Stimulated activated CD8-positive, alpha-beta memory T cell treated with anti-CD3 and anti-CD28 coated beads, Interleukin-4, amount 100 ng/mL, for 24 hours (primary cell): ENCODE measurements around the gene C2orf72.
"Not testable (repeated sequence)": the region's sequence is repeated elsewhere in the genome, so short reads cannot be mapped to it uniquely, and the experiment has no call there.

ENCODE experiments used
- DNase-seq: peaks from one replicate; pipeline ENCODE4 v3.0.0-alpha.2; 2020; ENCODE audit warnings: low read depth

The C2orf72 gene

GRCh38 chr2:231015478-231015877, 21.8 kb upstream of the C2orf72 start:
- DNase-seq, result no peak

GRCh38 chr2:231015926-231016325, 21.4 kb upstream of the C2orf72 start:
- DNase-seq, result no peak

- no peak for DNase-seq
These were observed 20.6 kb upstream of the C2orf72 start for GRCh38 chr2:231016566-231017230.

DNA sequence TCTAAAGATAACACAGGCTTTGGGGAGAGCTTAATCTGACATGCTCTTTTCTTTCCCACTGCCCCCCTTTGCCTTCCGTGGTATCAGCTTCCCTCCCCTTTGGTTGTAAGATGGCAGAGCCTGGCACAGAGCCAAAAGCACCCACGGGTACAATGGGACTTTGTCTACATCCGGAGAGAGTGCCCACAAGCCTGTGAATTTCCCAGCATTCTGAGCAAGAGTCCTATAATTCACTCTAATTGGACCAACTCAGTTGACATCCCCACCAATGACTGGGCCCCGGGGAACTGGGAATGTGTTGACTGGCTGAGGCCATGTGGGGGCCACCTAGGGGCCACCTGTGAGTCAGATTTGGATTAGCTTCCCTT, 20.1 kb upstream of the C2orf72 start:
- DNase-seq, result no peak

GRCh38 chr2:231018184-231018583, 19.1 kb upstream of the C2orf72 start:
- no peak for DNase-seq

- not testable (repeated sequence) for DNase-seq
These were observed 12.3 kb upstream of the C2orf72 start for GRCh38 chr2:231025059-231025458.

- DNase-seq, result no peak
These were observed 8.4 kb upstream of the C2orf72 start for GRCh38 chr2:231028889-231029288.

- no peak for DNase-seq
These were observed 7.8 kb upstream of the C2orf72 start for GRCh38 chr2:231029563-231029962.

- DNase-seq, result no peak
These were observed 6.6 kb upstream of the C2orf72 start for GRCh38 chr2:231030725-231031124.

- DNase-seq, result no peak
These were observed 4.7 kb upstream of the C2orf72 start for GRCh38 chr2:231032575-231033140.

DNA sequence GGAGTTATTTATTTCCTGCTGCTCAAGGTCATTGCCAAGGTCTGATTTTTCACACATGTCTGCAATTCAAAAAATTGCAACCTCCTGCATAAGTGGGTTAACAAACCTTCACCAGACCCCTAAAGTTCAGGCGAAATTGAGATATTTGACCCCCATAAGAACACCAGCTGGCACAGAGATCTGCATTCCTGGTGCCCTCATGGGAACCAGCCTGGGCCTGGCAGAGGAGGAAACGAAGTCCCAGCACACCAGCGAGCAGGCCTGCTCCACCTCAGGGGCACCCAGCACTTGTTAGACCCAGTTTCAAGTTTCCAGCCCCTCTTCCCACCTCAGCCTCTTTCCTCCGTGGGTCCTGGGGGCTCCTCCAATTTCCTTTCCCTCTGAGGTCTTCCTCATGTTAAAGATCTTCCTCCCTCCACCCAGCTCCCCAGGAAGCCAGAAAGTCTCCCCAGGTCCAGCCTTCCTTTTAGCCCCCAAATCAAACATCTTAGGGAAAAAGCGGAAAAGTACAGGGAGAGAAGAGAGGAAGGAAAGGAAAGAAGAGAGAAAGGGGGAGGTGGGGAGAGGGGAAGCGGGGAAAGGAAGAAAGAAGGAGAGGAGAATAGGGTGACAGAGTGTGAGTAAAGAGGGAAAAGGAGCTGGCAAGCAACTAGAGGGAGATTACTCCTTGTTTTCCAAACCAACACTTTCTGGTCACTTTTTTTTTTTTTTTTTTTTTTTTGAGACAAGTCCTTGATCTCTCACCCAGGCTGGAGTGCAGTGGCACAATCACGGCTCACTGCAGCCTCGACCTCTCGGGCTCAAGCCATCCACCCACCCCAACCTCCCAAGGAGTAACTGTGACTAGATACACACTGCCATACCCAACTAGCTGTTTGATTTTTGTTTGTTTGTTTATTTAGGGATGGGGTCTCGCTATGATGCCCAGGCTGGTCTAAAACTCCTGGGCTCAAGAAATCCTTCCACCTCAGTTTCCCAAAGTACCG, 3.9 kb upstream of the C2orf72 start:
- DNase-seq, result no peak

DNA sequence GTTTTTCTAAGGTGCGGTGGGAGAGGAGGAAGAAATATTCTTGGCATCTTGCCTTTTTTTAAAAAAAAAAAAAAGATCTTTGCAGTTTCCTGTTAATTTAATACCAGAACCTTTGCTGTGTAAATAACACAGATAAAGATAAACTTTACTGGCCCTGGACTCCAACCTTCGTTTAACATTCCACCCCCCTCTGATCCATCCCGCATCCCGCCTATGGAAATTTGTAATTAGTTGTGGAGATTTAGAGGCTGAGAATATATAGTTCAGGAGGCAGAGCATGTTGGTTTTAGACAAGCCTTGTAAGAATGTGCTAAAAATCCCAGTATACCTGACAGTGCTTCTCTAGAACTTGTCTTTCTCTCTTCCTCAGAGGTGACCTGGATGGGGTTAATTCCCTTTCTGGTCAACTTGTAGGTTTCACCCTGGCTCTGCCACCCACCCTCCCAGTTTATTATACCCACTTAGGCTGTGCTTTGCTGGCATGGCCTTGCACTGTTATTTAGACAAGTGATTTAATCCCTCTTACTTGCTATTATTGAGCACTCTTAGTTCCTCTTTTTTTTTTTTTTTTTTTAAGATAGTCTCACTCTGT, 2.9 kb upstream of the C2orf72 start:
- DNase-seq, result no peak

- DNase-seq, result no peak
These were observed 1.2 kb upstream of the C2orf72 start for GRCh38 chr2:231036131-231036530.

- DNase-seq, result no peak
These were observed 681 bp upstream of the C2orf72 start for GRCh38 chr2:231036578-231037106.

DNA sequence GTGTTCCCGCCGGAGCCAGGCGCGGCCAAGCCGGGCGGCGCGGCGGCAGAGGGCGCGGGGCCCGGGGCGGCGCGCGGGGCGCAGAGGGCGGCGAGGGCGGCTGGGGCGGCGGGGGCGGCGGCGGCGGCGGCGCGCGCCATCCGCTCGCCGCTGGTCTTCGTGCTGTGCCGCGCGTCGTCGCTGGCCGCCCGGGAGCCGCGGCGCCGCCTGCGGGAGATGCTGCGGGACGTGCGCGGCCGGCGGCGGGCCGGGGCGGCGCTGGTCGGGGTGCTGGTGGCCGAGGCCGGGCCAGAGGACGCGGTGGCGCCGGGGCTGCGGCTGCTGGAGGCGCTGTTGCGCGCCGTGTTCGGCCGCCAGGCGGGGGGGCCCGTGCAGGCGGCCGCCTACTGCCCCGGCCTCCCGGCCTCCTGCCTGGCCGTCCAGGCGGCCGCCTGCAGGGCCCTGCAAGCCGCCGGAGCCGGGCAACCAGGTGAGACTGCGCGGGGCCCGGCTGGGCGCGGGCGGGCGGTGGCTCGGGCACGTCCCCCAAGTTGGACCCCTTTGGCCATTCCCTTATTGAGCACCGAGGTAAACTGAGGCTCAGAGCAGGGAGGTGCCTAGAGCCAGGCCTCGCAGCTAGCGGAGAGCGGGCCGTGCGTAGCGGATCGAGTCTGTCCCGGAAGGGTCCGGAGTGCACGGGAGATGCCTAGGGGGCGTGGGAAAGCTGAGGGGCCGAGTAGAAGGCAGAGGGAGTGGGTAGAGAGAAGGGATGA, 584 bp downstream of the C2orf72 start:
- no peak for DNase-seq

GRCh38 chr2:231038483-231039293, 1.4 kb downstream of the C2orf72 start:
- no peak for DNase-seq

- no peak for DNase-seq
These were observed 2.0 kb downstream of the C2orf72 start for GRCh38 chr2:231039294-231039664.

GRCh38 chr2:231039821-231040364, 2.6 kb downstream of the C2orf72 start:
- DNase-seq, result no peak

GRCh38 chr2:231041061-231041689, 3.9 kb downstream of the C2orf72 start:
- DNase-seq, result no peak

DNA sequence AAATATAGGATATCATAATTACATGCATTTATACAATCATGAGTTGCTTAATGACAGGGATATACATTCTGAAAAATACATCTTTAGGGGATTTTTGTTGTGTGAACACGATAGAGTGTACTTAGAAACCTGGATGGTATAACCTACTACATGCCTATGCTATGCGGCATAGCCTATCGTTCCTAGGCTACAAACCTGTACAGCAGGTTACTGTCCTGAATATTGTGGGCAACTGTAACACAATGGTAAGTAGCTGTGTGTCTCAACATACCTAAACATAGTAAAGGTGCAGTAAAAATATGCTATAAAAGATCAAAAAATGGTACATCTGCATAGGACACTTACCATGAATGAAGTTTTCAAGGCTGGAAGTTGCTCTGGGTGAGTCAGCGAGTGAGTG, 6.5 kb downstream of the C2orf72 start:
- no peak for DNase-seq
